ENCODE measurements around the gene TMEM132A.

Gene TMEM132A

GRCh38 chr11:60951904-60952741, 27.9 kb downstream of the TMEM132A start, which contains the start of gene SLC15A3:
Gene SLC15A3, minus strand, starts transcription at chr11:60952176. Its CDS starts 625 bp downstream, at chr11:60951551.
- DNase-seq (ENCODE audit: low read depth in 2 of 2): peak; percentile 51 to 55
- peak within 1 kb of the TSS; percentile 39 to 43 for H3K4me3 ChIP-seq (replicated peaks in 1 of 2; ENCODE audit: low read depth in 2 of 2, low read length in 2 of 2)
- TF ChIP-seq CTCF (IDR thresholded peaks at IDR 0.05; ENCODE audit: low read depth, low read length): no peak

DNA sequence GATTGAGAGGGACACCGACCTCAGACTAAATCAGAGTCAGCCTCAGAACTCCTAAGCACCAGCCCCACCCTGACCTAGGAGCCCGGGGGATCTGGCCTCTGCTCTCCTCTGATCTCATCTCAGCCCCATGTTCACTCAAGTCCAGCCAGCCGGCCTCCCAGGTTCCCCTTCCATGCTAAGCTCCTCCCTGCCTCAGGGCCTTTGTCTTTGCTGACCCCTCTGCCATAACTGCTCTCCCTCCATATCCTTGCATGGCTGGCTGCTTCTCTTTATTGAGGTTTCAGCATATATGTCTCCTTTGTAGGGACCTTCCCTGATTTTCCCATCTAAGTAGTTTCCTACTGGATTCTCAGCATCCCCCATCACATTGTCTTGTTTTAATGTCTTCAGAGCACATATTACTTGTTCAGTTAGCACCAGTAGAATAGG, 28.5 kb downstream of the TMEM132A start:
- TF ChIP-seq CTCF (IDR thresholded peaks at IDR 0.05; ENCODE audit: low read depth, low read length): no peak
- no peak for DNase-seq (ENCODE audit: low read depth in 2 of 2)
- H3K4me3 ChIP-seq (replicated peaks in 1 of 2; ENCODE audit: low read depth in 2 of 2, low read length in 2 of 2): no peak overlapping the region

GRCh38 chr11:60953781-60954180, 29.5 kb downstream of the TMEM132A start:
- DNase-seq (ENCODE audit: low read depth in 2 of 2): peak in 1 of 2 donors; percentile 86
- TF ChIP-seq CTCF (IDR thresholded peaks at IDR 0.05; ENCODE audit: low read depth, low read length): no peak
- no peak overlapping the region for H3K4me3 ChIP-seq (replicated peaks in 1 of 2; ENCODE audit: low read depth in 2 of 2, low read length in 2 of 2)

DNA sequence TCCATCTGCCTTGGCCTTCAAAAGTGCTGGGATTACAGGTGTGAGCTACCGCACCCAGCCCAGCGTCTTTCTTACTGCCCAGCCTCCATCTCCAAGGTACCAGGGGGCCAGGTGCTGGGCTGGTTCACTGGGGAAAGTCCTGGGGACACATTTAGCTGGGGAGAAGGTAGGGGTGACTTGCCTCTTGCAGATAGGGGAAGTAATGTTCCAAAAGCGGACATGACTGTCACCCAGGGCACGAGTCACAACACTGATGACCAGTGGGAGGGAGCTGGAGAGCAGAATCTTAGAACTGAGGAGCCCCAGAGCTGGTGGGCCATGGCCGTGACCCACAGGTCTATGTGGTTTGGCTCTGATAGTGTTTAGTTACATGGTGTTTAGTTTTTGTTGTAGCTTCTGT, 30.2 kb downstream of the TMEM132A start:
- no peak overlapping the region for H3K4me3 ChIP-seq (replicated peaks in 1 of 2; ENCODE audit: low read depth in 2 of 2, low read length in 2 of 2)
- DNase-seq (ENCODE audit: low read depth in 2 of 2): no peak
- TF ChIP-seq CTCF (IDR thresholded peaks at IDR 0.05; ENCODE audit: low read depth, low read length): no peak

- no peak for DNase-seq (ENCODE audit: low read depth in 2 of 2)
- TF ChIP-seq CTCF (IDR thresholded peaks at IDR 0.05; ENCODE audit: low read depth, low read length): no peak
- H3K4me3 ChIP-seq (replicated peaks in 1 of 2; ENCODE audit: low read depth in 2 of 2, low read length in 2 of 2): no peak overlapping the region
Measured at GRCh38 chr11:60955571-60955970, 31.3 kb downstream of the TMEM132A start.

GRCh38 chr11:60957188-60957587, 32.9 kb downstream of the TMEM132A start:
- H3K4me3 ChIP-seq (replicated peaks in 1 of 2; ENCODE audit: low read depth in 2 of 2, low read length in 2 of 2): no peak overlapping the region
- DNase-seq (ENCODE audit: low read depth in 2 of 2): peak; percentile 56 to 96
- no peak for TF ChIP-seq CTCF (IDR thresholded peaks at IDR 0.05; ENCODE audit: low read depth, low read length)

Measured in cardiac fibroblast (primary cell).